ENCODE results near the gene MAGI3. TPM values are rescaled to one million over a fixed set of nuclear protein-coding genes. Genes with fewer than 3 reads are reported as not detected.

MAGI3 gene
- polyA plus RNA-seq (ENCODE audit: insufficient read length in 3 of 3) = 10 to 100 TPM; 25.2 to 28.1 (median 26.0) TPM

GRCh38 chr1:113389953-113390834 lies at the start of gene MAGI3:
TSS of gene MAGI3 (plus strand) at chr1:113390515. CDS start at chr1:113391034, 519 bp downstream.
- peak; percentile 90 to 97 (median 96) for DNase-seq (ENCODE audit: low read depth in 3 of 3, low spot score in 2 of 3)

- DNase-seq (ENCODE audit: low read depth in 3 of 3, low spot score in 2 of 3) = no peak
These were observed 36.7 kb upstream of the MAGI3 start for GRCh38 chr1:113353580-113353979.

- no peak for DNase-seq (ENCODE audit: low read depth in 3 of 3, low spot score in 2 of 3)
These were observed 26.4 kb upstream of the MAGI3 start for GRCh38 chr1:113363935-113364334.

- no peak for DNase-seq (ENCODE audit: low read depth in 3 of 3, low spot score in 2 of 3)
These were observed 21.3 kb upstream of the MAGI3 start for GRCh38 chr1:113369040-113369439.

GRCh38 chr1:113369699-113370098 lies 20.6 kb upstream of the MAGI3 start:
- no peak for DNase-seq (ENCODE audit: low read depth in 3 of 3, low spot score in 2 of 3)

GRCh38 chr1:113370868-113371267 lies 19.4 kb upstream of the MAGI3 start:
- DNase-seq (ENCODE audit: low read depth in 3 of 3, low spot score in 2 of 3) = no peak

GRCh38 chr1:113372546-113372945 lies 17.8 kb upstream of the MAGI3 start:
- no peak for DNase-seq (ENCODE audit: low read depth in 3 of 3, low spot score in 2 of 3)

GRCh38 chr1:113373644-113374043 lies 16.7 kb upstream of the MAGI3 start:
- DNase-seq (ENCODE audit: low read depth in 3 of 3, low spot score in 2 of 3) = no peak

GRCh38 chr1:113375878-113376277 lies 14.4 kb upstream of the MAGI3 start:
- DNase-seq (ENCODE audit: low read depth in 3 of 3, low spot score in 2 of 3) = no peak

- DNase-seq (ENCODE audit: low read depth in 3 of 3, low spot score in 2 of 3) = no peak
These were observed 10.2 kb upstream of the MAGI3 start for GRCh38 chr1:113380075-113380474.

- DNase-seq (ENCODE audit: low read depth in 3 of 3, low spot score in 2 of 3) = no peak
These were observed 2.2 kb upstream of the MAGI3 start for GRCh38 chr1:113388017-113388620.

GRCh38 chr1:113388621-113389358 lies 1.5 kb upstream of the MAGI3 start:
- no peak for DNase-seq (ENCODE audit: low read depth in 3 of 3, low spot score in 2 of 3)

GRCh38 chr1:113389359-113389952 lies 859 bp upstream of the MAGI3 start:
- DNase-seq (ENCODE audit: low read depth in 3 of 3, low spot score in 2 of 3) = no peak

- DNase-seq (ENCODE audit: low read depth in 3 of 3, low spot score in 2 of 3) = no peak
These were observed 745 bp downstream of the MAGI3 start for GRCh38 chr1:113390871-113391648.

- no peak for DNase-seq (ENCODE audit: low read depth in 3 of 3, low spot score in 2 of 3)
These were observed 1.4 kb downstream of the MAGI3 start for GRCh38 chr1:113391649-113392271.

GRCh38 chr1:113392541-113393128 lies 2.3 kb downstream of the MAGI3 start:
- no peak for DNase-seq (ENCODE audit: low read depth in 3 of 3, low spot score in 2 of 3)

- DNase-seq (ENCODE audit: low read depth in 3 of 3, low spot score in 2 of 3) = no peak
These were observed 3.9 kb downstream of the MAGI3 start for GRCh38 chr1:113394043-113394862.

- no peak for DNase-seq (ENCODE audit: low read depth in 3 of 3, low spot score in 2 of 3)
These were observed 4.5 kb downstream of the MAGI3 start for GRCh38 chr1:113394863-113395259.

Measured in right renal cortex interstitium (tissue), 3 donors.